Esophagus muscularis mucosa (tissue), 4 donors: Measurements from ENCODE around the gene DIPK1B.
"Not testable (repeated sequence)": the region's sequence is repeated elsewhere in the genome, so short reads cannot be mapped to it uniquely, and the experiment has no call there.

Source experiments
- EP300 ChIP-seq: sonication (generic); formaldehyde crosslinking; IDR thresholded peaks from one replicate; pipeline ENCODE4 v1.6.1; 2017; ENCODE audit warnings: antibody characterized with exemption
- POLR2A ChIP-seq: fragments of 450-650 bp; IDR thresholded peaks from one replicate; pipeline ENCODE4 v1.6.1; 2017; ENCODE audit warnings: antibody characterized with exemption, moderate library complexity, mild to moderate bottlenecking, low read depth
- TF ChIP-seq, protein P1 (sequence below), 3 experiments: fragments of 200-600 bp in 2 of 3; fragments of 450-650 bp in 1 of 3; sonication (generic) in 2 of 3; IDR thresholded peaks; one replicate each; pipeline ENCODE4 v1.5.1; 2017 to 2019; ENCODE audit warnings: antibody characterized with exemption in 3 of 3, mild to moderate bottlenecking in 2 of 3, moderate library complexity in 1 of 3

- TF ChIP-seq POLR2A, EP300: not testable (repeated sequence)
- TF ChIP-seq, protein P1, sequence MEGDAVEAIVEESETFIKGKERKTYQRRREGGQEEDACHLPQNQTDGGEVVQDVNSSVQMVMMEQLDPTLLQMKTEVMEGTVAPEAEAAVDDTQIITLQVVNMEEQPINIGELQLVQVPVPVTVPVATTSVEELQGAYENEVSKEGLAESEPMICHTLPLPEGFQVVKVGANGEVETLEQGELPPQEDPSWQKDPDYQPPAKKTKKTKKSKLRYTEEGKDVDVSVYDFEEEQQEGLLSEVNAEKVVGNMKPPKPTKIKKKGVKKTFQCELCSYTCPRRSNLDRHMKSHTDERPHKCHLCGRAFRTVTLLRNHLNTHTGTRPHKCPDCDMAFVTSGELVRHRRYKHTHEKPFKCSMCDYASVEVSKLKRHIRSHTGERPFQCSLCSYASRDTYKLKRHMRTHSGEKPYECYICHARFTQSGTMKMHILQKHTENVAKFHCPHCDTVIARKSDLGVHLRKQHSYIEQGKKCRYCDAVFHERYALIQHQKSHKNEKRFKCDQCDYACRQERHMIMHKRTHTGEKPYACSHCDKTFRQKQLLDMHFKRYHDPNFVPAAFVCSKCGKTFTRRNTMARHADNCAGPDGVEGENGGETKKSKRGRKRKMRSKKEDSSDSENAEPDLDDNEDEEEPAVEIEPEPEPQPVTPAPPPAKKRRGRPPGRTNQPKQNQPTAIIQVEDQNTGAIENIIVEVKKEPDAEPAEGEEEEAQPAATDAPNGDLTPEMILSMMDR (IDR thresholded peaks at IDR 0.05), result peak in 1 of 3 experiments; percentile 35
Measured at GRCh38 chr9:136766410-136767120, 54.2 kb downstream of the DIPK1B start.
